SKM-1 (cell line): ENCODE data around the gene ACP5.
"Not testable (repeated sequence)": the region's sequence is repeated elsewhere in the genome, so short reads cannot be mapped to it uniquely, and the experiment has no call there.

Experiments used
- DNase-seq: peaks from one replicate; lab custom pipeline; 2025; ENCODE audit not compliant: unreplicated experiment; lab: John Stamatoyannopoulos, UW

Gene ACP5

GRCh38 chr19:11580116-11580515 lies 2.7 kb upstream of the ACP5 start:
- no peak for DNase-seq

GRCh38 chr19:11578258-11579142 lies 1.1 kb upstream of the ACP5 start:
- DNase-seq: no peak

- no peak for DNase-seq
Observed at GRCh38 chr19:11576227-11576626, 1.2 kb downstream of the ACP5 start.

GRCh38 chr19:11574689-11575088 lies 2.8 kb downstream of the ACP5 start:
- no peak for DNase-seq

GRCh38 chr19:11573763-11574162 lies 3.7 kb downstream of the ACP5 start:
- DNase-seq: not testable (repeated sequence)

GRCh38 chr19:11573354-11573753 lies 4.1 kb downstream of the ACP5 start:
- not testable (repeated sequence) for DNase-seq

GRCh38 chr19:11570039-11570462 lies 7.4 kb downstream of the ACP5 start:
- no peak for DNase-seq

GRCh38 chr19:11566164-11566563 lies 11.3 kb downstream of the ACP5 start:
- DNase-seq: no peak

- DNase-seq: not testable (repeated sequence)
Observed at GRCh38 chr19:11565649-11565980, 11.8 kb downstream of the ACP5 start.

- DNase-seq: not testable (repeated sequence)
Observed at GRCh38 chr19:11564082-11564807, 13.2 kb downstream of the ACP5 start.

GRCh38 chr19:11563532-11563931 lies 13.9 kb downstream of the ACP5 start:
- no peak for DNase-seq

- peak; percentile 54 for DNase-seq
Observed at GRCh38 chr19:11560404-11561051, 16.9 kb downstream of the ACP5 start.

GRCh38 chr19:11558881-11559828 lies 18.3 kb downstream of the ACP5 start, which contains the start of gene ELOF1:
TSS of gene ELOF1 (minus strand) at chr19:11559230. CDS start at chr19:11554347, 4,883 bp downstream.
- peak; percentile 94 for DNase-seq

GRCh38 chr19:11556634-11557420 lies 20.6 kb downstream of the ACP5 start:
- no peak for DNase-seq

GRCh38 chr19:11555246-11555645 lies 22.2 kb downstream of the ACP5 start:
- no peak for DNase-seq

GRCh38 chr19:11554160-11554559 lies 23.3 kb downstream of the ACP5 start:
- no peak for DNase-seq

GRCh38 chr19:11552666-11553372 lies 24.6 kb downstream of the ACP5 start:
- DNase-seq: no peak

GRCh38 chr19:11551603-11552235 lies 25.7 kb downstream of the ACP5 start:
- DNase-seq: no peak

GRCh38 chr19:11550265-11550664 lies 27.2 kb downstream of the ACP5 start:
- DNase-seq: no peak
